GM12891 (cell line): ENCODE results near the gene BLMH.

ENCODE experiments used
- PAX5 ChIP-seq: IDR thresholded peaks from 2 replicates; pipeline ENCODE4 v1.6.1; 2011; ENCODE audit warnings: low read length, moderate library complexity, mild to moderate bottlenecking; ENCODE audit not compliant: insufficient read depth, severe bottlenecking
- POLR2A ChIP-seq: IDR thresholded peaks from 2 replicates; pipeline ENCODE4 v1.6.1; 2011; ENCODE audit warnings: low read depth, low read length, control low read depth
- POLR2AphosphoS5 ChIP-seq: IDR thresholded peaks from 2 replicates; pipeline ENCODE4 v1.6.1; 2011; ENCODE audit warnings: low read depth, low read length, control low read depth
- POU2F2 ChIP-seq: IDR thresholded peaks from 2 replicates; pipeline ENCODE4 v1.6.1; 2011; ENCODE audit warnings: low read depth, mild to moderate bottlenecking, control low read depth, low read length, moderate library complexity
- SPI1 ChIP-seq: IDR thresholded peaks from 2 replicates; pipeline ENCODE4 v1.6.1; 2011; ENCODE audit warnings: low read depth, low read length, control low read depth
- TAF1 ChIP-seq: IDR thresholded peaks from 2 replicates; pipeline ENCODE4 v1.6.1; 2011; ENCODE audit warnings: low read depth, low read length, control low read depth

DNA sequence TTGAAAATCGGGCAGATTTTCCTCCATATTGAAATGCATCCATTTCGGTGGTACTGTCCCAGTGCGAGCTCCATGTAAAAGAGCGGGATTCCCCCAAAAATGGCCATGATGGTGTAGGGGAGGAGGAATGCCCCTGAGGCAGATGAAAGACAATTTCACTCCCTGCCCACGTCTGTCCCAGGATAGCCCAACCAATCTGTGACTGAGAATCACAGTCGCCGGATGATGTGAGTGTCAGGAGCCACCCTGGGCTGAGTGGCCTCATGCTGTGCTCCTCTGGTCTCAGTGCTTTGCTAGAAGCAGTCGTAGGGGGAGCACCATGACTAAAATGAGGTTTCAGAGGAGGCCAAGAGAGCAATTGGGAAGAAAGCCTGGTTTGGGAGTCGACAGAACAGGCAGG, 72.9 kb downstream of the BLMH start:
- TF ChIP-seq POLR2A (no peak), POLR2AphosphoS5 (no peak), TAF1 (no peak), POU2F2 (no peak), SPI1 (no peak), PAX5 (no peak)
